NCI-H510A (cell line): ENCODE measurements around the gene ILDR2.

Source experiments
- DNase-seq: peaks from one replicate; lab custom pipeline; 2025; lab: John Stamatoyannopoulos, UW

ILDR2 gene

DNA sequence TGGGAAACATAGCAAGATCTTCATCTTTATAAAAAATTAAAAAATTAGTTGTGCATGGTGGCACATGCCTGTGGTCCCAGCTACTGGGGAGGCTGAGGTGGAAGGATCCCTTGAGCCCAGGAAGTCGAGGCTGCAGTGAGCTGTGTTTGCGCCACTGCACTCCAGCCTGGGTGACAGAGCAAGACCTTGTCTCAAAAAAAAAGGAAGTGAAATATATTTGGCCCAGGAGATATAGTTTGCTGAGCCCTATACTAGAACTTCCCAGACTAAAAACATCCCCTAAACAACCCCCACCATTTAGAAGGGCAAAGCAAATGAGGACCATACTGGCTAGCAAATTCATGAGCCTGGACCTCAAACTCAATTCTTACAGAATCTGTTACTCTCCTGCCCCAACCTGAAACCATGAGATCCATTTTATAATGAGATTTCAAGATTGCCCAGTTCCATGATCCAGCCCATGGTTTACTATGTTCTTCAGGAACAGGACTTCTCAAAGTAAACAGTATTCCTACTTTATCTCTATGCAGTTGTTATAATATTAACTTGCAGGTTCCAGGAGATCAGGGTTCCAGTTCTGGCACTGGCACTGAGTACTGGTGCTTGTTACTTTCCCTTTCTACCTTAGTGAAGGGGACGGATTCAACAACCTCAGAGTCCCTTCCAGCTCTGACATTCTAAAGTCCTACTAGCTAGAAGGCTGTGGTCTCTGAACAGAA lies 50.4 kb downstream of the ILDR2 start:
- DNase-seq: no peak

GRCh38 chr1:166920561-166921475 lies 54.5 kb downstream of the ILDR2 start:
- DNase-seq: peak; percentile 22

- no peak for DNase-seq
Observed at GRCh38 chr1:166918956-166919316, 56.4 kb downstream of the ILDR2 start.

DNA sequence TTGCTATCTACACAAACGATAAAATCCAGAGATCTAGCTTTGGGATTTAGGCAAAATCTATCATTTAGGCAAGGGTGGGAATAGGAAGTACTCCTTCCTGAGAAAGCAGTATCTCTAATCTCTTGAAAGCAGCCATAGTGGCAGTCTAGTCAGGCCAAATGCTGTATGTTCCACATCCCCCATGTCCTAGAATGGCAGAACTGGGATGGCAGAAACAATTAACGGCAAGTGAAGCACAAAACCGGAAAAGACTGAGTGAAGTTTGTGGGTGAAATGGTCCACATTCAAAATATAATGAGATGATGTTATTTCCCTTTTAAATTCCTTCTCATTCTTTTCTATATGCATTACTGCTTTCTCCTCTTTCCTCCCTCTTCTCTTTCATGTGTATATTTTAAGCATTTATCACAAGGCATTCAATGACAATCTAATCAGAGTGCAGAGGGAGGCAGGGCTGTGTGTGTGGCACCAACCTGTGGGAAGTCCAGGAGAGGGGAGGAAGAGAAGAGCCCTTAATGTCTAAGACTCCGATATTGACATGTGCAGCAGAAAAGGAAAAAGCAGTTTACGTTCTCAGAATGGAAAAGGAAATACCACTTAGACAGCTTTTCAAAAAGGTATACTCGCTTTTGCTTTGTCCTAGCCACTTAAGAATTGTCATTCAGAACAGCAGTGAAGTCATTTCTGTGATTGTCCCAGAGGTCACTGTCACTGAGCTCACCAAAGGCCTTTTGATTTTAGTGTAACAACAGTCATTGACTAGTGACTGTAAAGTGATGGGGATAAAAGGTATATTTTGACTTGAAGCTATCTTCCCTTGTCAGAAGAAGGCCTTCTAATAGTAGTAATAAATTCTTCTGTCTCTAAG lies 57.0 kb downstream of the ILDR2 start:
- no peak for DNase-seq

- DNase-seq: no peak
Observed at GRCh38 chr1:166915941-166916340, 59.4 kb downstream of the ILDR2 start.

DNA sequence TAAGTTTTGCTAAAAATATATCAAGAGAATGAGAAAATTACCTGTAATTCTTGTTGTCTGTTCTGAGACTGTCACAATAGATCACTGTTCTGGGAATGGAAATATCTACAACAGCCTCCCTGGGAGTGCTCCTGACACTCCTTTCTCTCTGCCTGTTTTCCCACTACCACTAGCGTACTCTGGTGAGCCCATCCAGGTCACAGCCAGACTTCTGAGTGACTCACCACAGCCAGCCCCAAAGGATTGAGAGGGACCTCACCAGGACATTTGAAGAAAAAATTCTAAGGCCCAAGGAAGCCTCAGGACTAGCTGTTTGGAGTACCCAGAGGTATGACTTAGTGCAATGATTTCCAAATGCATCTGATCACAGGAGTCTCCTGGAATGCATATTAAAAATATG lies 60.3 kb downstream of the ILDR2 start:
- no peak for DNase-seq

DNA sequence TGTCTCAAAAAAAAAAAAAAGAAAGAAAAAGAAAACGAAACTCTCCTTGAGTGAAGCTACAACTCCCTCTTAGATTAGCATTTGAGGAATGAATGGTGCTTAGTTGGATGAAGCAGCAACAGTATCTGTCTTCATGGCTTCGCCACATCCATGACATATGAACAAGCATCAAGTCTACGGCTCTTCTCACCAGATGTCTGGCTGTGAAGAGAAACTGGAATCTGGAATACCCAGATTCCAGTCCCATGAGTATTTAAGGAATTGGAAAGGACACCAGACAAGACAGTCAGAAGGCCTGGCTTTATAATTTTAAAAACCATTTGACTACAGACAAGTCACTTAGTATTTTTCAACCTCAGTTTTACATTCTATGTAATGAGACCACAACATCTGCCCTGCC lies 61.2 kb downstream of the ILDR2 start:
- no peak for DNase-seq

DNA sequence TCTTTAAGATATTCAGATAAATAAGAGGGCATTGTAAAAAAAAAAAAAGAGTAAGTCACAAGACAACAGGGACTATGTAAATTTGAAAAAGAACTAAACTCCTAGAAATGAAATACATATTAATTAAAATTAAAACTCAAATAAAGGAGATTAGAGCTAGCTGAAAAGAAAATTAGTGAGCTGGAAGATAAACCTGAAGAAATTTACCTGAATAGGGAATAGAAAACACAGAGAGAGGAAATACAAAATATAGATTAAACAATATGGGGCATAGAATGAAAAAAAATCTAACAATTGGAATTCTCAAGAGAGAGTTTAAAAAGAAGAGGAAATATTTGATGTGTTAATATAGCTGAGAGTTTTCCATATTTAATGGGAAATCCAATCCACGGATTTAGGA lies 63.7 kb downstream of the ILDR2 start:
- DNase-seq: no peak

- DNase-seq: peak; percentile 59
Observed at GRCh38 chr1:166910396-166910994, 64.8 kb downstream of the ILDR2 start.

GRCh38 chr1:166908942-166909341 lies 66.4 kb downstream of the ILDR2 start:
- DNase-seq: no peak

GRCh38 chr1:166907763-166908162 lies 67.6 kb downstream of the ILDR2 start:
- no peak for DNase-seq

DNA sequence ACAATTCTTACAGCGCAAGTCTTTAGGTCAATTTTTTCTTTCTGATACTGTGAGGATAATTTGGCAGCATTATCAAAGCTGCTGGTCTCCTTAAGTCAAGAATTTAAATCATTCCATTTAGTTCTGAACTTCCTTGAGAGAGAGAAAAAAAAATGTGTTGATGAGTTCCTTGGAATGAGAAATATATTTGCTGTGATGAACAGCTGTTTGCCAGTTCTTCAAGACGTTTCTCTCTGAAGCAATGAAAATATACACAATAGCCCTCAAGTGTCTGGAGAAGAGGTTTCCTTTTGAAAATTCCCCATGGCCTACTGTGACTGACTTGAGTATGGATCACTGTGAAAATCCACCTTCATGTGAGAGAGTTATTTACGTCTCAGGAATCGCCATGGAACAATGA lies 68.3 kb downstream of the ILDR2 start:
- DNase-seq: no peak

DNA sequence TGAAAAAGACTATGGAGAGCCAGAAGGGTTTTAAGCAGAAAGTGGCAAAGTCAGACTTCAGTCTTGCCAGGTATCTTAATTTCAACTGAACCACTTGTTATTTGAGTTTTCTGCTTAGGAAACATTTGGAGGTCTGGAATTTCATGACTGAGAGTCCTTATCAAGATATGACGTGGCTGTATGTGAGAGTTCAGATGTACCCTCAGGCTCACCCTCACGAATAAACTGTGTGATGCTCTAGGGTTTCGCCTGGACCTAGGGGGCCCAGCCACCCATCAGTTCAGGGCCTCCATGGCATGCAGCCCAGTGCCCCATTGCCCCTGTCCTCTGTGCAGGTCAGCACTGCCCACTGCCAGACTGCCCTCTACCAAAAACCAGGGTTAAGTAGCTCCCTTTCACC lies 68.7 kb downstream of the ILDR2 start:
- DNase-seq: no peak

GRCh38 chr1:166905900-166906299 lies 69.4 kb downstream of the ILDR2 start:
- DNase-seq: no peak

DNA sequence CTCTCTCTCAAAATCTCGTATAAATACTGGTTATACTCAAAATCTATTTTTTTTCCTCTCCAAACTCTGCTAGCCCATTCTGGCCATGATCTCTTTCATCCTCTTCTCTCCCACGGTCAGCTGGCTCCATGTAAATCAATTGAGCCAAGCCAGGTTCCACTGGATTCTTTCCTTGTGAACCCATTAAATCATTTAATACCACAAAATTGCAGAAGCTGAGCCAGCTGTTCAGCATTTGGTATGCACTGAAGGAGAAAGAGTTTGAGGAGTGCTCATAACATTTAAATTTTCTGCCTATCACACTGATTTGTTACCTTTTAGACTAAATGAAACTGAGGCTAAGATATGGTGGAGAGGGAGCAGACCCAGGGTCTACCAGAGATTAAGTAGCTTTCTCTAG lies 70.2 kb downstream of the ILDR2 start:
- DNase-seq: no peak

DNA sequence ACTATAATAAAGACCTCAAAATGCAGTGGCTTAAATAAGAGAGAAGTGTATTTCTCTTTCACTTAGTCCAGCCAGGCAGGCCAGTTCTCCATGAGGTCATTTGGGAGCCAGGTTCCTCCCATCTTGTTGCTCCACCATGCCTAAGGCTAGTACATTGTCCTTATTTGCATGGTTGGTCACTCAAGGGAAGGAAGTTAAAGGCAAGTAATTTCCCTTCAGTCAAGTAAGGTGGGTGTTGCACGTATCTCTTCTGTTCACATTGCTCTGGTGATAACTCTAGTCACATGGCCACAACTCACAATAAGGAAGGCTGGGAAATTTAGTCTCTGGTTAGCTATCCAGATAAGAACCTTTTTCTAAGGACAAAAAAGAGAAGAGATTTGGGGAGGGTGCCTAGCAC lies 72.1 kb downstream of the ILDR2 start:
- no peak for DNase-seq

DNA sequence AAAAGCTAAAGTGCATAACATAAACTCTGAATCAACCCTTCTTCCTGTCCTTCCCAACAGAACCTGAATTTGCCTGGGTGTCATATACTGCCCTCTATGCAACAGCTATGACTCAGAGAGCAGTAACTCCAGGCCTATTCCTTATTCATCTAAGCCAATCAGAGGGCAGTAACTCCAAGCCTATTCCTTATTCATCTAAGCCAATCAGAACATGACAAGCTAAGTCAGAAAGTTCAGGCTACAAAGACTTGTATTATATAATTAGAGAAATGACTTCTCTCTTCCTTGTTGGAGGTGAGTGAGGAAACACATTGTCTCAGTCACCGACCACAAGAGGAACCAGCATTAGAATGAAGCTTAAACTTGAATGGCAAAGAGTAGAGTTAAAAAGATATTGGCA lies 73.1 kb downstream of the ILDR2 start:
- DNase-seq: no peak

DNA sequence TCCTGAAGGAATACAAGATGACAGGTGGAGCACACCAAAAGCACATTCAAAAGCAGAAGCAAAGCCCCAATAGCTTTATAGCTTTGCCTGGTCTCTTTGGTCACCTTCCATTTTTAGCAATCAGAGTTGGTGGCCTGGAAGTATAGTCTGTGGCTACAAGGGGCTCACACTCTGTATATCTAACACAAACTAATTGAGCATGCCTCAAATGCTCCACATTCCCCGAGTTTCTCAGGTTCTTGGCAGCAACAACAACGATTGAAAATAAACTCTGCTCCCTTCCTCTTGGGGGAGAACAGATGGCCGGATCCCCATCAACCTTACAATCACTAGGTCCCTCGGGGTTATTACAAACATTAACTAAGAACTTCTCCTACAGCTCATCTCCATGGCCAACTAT lies 74.4 kb downstream of the ILDR2 start:
- DNase-seq: no peak

- DNase-seq: no peak
Observed at GRCh38 chr1:166899769-166900168, 75.6 kb downstream of the ILDR2 start.

GRCh38 chr1:166895766-166896165 lies 79.6 kb downstream of the ILDR2 start:
- DNase-seq: no peak

DNA sequence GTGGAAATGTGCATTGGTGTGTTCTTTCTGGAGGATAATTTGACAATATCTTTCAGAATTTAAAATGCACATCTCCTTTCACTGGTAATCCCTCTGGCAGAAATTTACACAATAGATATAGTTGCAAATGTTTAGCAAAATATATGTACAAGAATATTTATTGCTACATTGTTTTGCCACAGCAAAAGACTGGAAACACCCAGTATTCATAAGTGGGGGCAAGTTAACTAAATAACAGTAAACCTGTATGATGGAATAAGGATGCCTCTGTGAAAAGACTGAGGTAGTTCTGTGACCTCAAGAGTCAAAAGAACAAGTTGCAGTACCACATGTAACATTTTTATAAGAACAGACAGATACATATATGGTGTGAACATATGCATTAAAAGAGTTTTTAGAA lies 85.6 kb downstream of the ILDR2 start:
- no peak for DNase-seq
